Ectodermal cell (in vitro differentiated cells): ENCODE data around the gene FRMPD4.

ENCODE experiments used
- H3K27ac ChIP-seq: 2 replicates; pipeline ENCODE4 v1.7.0; 2013; ENCODE audit warnings: mild to moderate bottlenecking, low read depth, low read length; ENCODE audit not compliant: insufficient read depth, poor library complexity, severe bottlenecking
- H3K27me3 ChIP-seq: 2 replicates; pipeline ENCODE4 v1.7.0; 2013; ENCODE audit warnings: mild to moderate bottlenecking, low read length; ENCODE audit not compliant: insufficient read depth, control insufficient read depth, poor library complexity, severe bottlenecking
- H3K36me3 ChIP-seq: one replicate; pipeline ENCODE4 v1.7.0; 2013; ENCODE audit warnings: low read length; ENCODE audit not compliant: control insufficient read depth, insufficient read depth
- H3K4me1 ChIP-seq: one replicate; pipeline ENCODE4 v1.7.0; 2013; ENCODE audit warnings: low read length; ENCODE audit not compliant: control insufficient read depth, insufficient read depth
- H3K4me3 ChIP-seq: 2 replicates; pipeline ENCODE4 v1.7.0; 2013; ENCODE audit warnings: low read depth, low read length, control low read depth; ENCODE audit not compliant: insufficient read depth
- H3K9me3 ChIP-seq: 2 replicates; pipeline ENCODE4 v1.7.0; 2013; ENCODE audit warnings: mild to moderate bottlenecking, low read length, moderate library complexity; ENCODE audit not compliant: control insufficient read depth
- WGBS, 2 experiments: methylation state at CpG; one replicate each; pipeline ENCODE4 v1.1.7; 2013; ENCODE audit warnings: missing lambda C conversion rate in 2 of 2; 5-methylcytosine and 5-hydroxymethylcytosine counted together

FRMPD4 gene

DNA sequence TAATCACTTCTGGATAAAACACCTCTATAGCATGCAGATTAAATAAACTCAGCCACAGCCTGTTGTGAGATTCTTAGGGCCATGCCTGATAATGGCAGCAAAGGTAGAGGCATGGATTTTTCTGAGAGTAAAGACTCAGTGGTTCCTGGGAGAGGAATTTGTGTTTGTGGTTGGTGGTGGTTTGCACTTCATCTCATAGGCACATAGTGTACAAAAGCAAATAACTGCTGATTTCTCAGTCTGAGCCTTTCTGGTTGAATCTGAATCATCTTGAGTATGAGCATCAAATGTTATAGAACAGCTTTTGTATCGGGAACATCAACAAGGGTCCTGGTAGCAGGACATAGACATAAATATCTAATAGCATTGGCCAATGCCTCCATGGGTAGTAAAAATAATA is 274.3 kb downstream of the FRMPD4 start:
- 83% methylated on average over 1 of the region's 1 CpG; no CpG with 5 or more reads in 1 of the 2 experiments for WGBS, 2 experiments
- Histone ChIP-seq H3K36me3 (no peaks in the 10 kb centered on the region), H3K4me1 (no peaks in the 10 kb centered on the region), H3K27ac (no peak overlapping the region), H3K9me3 (no peaks in the 10 kb centered on the region), H3K27me3 (no peaks in the 10 kb centered on the region), H3K4me3 (no peak overlapping the region)

DNA sequence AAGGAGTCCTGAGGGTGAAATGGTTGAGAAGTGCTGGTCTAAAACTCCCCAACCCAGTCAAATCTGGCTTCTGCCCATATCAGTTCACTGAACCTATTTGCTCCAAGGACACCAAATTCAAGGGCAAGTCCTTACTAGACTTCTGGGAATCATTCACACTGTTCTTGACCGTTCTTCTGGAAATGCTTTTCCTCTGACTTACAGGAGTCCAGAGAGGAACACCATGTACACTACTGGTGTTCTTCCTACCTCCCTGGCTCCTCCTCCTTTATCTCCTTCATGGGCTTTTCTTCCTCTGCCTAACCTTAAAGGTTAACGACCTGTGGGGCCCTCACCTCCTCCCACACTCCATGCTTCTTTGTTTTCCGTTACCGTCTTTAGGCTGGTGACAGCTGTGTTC is 281.3 kb downstream of the FRMPD4 start:
- WGBS, 2 experiments: 90 to 91% methylated on average over 4 of the region's 4 CpGs
- Histone ChIP-seq H3K27me3 (no peaks in the 10 kb centered on the region), H3K36me3 (no peaks in the 10 kb centered on the region), H3K9me3 (no peaks in the 10 kb centered on the region), H3K4me1 (no peaks in the 10 kb centered on the region), H3K4me3 (no peak overlapping the region), H3K27ac (no peak overlapping the region)

DNA sequence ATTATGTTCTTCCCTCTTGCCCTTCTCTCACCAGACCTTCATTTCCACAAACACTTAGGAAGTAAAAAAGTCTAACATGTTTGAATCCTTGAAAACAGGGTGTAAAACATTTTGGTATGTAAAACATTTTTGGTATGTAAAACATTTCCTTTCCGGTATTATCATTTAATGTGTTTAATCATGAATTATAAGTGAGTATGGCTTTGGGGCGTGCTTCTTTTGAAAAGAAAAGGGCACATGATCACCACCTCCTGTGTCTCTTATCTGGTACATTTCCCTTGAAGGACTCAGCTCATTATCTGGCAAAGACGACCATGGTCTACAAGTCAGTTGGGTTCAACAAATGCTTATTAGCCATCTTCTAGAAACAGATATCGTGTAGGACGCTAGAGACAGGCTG is 283.6 kb downstream of the FRMPD4 start:
- no peak overlapping the region for H3K27ac ChIP-seq
- H3K27me3 ChIP-seq: no peaks in the 10 kb centered on the region
- H3K36me3 ChIP-seq: no peaks in the 10 kb centered on the region
- H3K4me3 ChIP-seq: no peak overlapping the region
- H3K4me1 ChIP-seq: no peaks in the 10 kb centered on the region
- H3K9me3 ChIP-seq: no peaks in the 10 kb centered on the region
- 77 to 95% methylated on average over 2 to 5 of the region's 5 CpGs for WGBS, 2 experiments

DNA sequence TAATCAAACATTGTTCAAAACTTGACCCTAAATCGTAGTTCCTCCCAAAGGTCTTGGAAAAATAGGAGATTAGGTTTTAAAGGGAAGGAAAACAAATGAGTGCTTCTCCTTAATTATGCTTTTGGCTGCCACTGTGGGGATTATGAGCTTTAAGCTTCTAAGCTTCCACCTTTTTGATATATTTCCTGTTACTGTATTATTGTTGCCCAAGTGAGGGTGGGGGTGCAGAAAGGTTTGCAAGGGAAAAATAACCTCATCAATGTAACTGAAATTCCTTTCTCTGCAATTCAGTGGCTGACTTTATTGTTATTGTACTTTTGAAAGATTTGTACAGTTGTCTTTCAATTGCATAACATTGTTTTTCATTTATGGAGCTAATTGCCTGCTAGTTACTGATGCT is 285.1 kb downstream of the FRMPD4 start:
- 83 to 100% methylated on average over 1 of the region's 1 CpG for WGBS, 2 experiments
- H3K36me3 ChIP-seq: no peaks in the 10 kb centered on the region
- no peaks in the 10 kb centered on the region for H3K4me1 ChIP-seq
- no peaks in the 10 kb centered on the region for H3K9me3 ChIP-seq
- H3K4me3 ChIP-seq: no peak overlapping the region
- H3K27ac ChIP-seq: no peak overlapping the region
- H3K27me3 ChIP-seq: no peaks in the 10 kb centered on the region

DNA sequence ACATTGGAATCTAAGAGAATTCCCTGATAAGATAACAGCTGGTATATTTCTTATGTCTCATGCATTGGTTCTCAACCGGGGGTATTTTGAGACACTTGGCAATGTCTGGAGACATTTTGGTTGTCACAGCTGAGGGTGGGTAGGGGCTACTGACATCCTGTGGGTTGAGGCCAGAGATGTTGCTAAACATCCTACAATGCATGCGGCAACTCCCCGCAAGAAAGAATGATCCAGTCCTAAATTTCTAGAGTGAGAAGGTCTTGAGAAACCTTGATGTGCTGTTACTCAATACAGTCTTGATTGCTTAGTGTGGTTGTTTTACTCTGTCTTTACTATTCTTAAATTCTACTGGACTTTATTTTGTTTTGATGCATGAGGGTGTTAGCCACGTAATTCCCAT is 287.2 kb downstream of the FRMPD4 start:
- Histone ChIP-seq H3K9me3 (no peaks in the 10 kb centered on the region), H3K27ac (no peak overlapping the region), H3K4me3 (no peak overlapping the region), H3K36me3 (no peaks in the 10 kb centered on the region), H3K27me3 (no peaks in the 10 kb centered on the region), H3K4me1 (no peaks in the 10 kb centered on the region)
- 93 to 100% methylated on average over 1 to 4 of the region's 4 CpGs for WGBS, 2 experiments

DNA sequence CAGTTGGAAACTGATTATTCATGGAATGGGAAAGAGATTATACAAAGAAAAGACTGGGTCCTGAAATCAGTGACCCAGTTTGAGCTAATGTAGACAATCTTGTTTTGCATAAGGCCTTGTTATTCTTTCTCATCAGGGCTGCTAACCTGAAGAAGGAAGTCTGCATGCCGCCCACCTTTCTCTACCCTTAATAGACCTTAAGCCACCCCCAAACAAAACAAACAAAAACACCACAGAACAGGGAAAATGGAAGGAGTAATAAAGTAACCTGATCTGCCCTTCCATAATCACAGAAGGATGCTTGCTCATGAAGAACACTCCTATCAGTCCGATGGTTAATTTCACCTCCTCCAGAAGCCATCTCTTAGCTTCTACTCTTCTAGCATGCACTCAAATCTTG is 288.1 kb downstream of the FRMPD4 start:
- WGBS, 2 experiments: 92% methylated on average over 2 of the region's 2 CpGs
- Histone ChIP-seq H3K4me1 (no peaks in the 10 kb centered on the region), H3K27ac (no peak overlapping the region)

DNA sequence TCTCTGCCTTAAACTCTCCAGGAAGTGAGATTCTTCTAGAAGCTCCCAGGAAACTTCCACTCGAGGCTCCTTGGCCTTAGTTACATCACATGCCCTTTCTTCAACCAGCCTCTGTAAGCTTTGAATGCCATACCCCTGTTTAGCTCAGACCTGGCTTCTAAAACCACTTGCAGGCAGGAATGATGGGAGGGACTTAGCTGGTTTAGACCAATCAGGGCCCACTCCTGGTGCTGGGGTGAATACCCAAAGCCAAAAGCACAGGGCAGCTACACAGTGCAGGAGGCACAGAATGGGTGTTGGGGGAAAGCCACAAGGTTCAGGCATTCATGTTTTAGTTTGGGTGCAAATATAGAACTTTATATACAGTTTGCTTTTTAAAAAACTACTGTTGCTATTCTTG is 296.2 kb downstream of the FRMPD4 start:
- Histone ChIP-seq H3K27ac (no peak overlapping the region), H3K4me1 (no peaks in the 10 kb centered on the region)
- WGBS, 2 experiments: 95 to 100% methylated on average over 1 of the region's 1 CpG

More for the DNA sequence above, 288.1 kb downstream of the FRMPD4 start:
- H3K4me3 ChIP-seq: no peak overlapping the region
- H3K27me3 ChIP-seq: no peaks in the 10 kb centered on the region
- H3K9me3 ChIP-seq: no peaks in the 10 kb centered on the region
- no peaks in the 10 kb centered on the region for H3K36me3 ChIP-seq

DNA sequence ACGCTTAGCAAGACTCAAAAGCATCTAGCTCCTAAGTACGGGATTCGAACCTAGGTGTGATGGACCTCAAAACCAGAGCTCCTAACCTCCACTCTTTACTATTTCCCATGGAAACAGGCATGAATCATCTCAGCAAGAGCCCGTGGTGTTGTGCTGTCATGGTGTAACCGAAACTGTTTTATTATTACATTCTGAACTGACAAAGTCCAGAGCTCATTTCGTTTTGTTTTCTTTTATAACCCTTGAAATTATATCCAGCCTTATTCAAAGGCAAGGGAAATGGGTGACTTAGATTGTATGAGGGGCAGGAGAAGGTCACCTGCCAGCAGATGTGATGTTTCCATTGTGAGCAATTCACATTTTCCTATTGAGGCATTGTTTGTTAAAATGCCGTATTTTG is 301.1 kb downstream of the FRMPD4 start:
- Histone ChIP-seq H3K27me3 (no peaks in the 10 kb centered on the region), H3K27ac (no peak overlapping the region), H3K4me1 (no peaks in the 10 kb centered on the region), H3K9me3 (no peaks in the 10 kb centered on the region), H3K4me3 (no peak overlapping the region), H3K36me3 (no peaks in the 10 kb centered on the region)
- 87 to 89% methylated on average over 6 of the region's 7 CpGs for WGBS, 2 experiments

More for the DNA sequence above, 296.2 kb downstream of the FRMPD4 start:
- no peaks in the 10 kb centered on the region for H3K36me3 ChIP-seq
- H3K27me3 ChIP-seq: no peaks in the 10 kb centered on the region
- H3K4me3 ChIP-seq: no peak overlapping the region
- H3K9me3 ChIP-seq: no peaks in the 10 kb centered on the region

DNA sequence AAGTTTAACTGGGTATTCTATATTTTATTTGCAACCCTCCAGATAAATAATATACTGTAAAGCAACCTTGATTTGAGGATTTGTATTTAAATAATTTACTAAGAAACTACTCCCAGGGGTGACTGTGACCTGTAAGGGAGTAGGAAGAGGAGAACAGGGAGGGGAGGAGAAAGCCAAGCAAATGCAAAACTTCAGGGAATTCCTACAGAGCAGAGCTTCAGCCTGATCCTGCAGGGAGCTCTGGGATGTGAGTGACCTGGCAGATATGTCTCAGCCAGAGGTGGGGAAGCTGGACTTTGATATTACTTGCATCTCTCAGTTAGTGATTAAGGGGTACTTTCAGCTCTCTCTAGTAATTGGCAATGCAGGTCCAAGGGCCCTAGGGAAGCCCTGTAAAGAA is 302.0 kb downstream of the FRMPD4 start:
- Histone ChIP-seq H3K27me3 (no peaks in the 10 kb centered on the region), H3K27ac (no peak overlapping the region), H3K4me3 (no peak overlapping the region), H3K4me1 (no peaks in the 10 kb centered on the region), H3K36me3 (no peaks in the 10 kb centered on the region), H3K9me3 (no peaks in the 10 kb centered on the region)

DNA sequence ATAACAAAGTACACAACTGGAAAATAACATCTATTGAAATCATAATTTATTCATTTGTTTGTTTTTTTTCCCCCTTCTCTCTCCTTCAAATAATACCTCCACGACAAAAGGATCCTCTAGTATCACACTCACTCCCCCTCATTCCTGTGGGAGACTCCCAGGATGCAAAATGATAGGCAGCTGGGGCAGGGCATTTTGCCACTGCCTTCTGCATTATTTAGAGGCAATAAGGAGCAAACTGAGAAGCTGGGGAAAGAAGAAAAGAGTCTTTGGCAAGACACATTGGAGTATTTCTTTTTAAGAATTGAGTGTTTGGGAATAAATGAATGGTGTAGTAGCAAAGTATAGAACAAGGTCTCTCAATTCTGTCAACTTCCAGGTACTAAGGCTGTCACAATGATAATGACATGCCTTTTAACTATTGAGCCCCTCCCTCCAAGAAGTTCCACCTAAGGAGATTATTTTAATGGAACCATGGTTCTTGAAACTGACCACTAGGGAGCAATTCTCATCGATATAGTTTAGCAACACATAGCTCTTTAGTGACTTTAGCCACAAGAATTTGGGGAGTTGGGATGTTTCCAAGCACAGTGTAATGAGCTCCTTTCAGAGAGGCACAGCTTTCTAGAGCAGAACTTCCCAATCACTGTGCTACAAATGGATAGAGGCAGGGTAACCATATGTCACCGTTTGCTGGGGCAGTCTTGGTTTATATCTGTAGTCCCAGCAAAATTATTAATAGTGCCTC is 303.3 kb downstream of the FRMPD4 start:
- H3K4me3 ChIP-seq: no peak overlapping the region
- no peaks in the 10 kb centered on the region for H3K4me1 ChIP-seq
- no peak overlapping the region for H3K27ac ChIP-seq
- H3K36me3 ChIP-seq: no peaks in the 10 kb centered on the region
- no peaks in the 10 kb centered on the region for H3K27me3 ChIP-seq
- H3K9me3 ChIP-seq: no peaks in the 10 kb centered on the region
- WGBS, 2 experiments: 59 to 83% methylated on average over 1 to 3 of the region's 3 CpGs
